Ishikawa (cell line): Measurements from ENCODE around the gene SDSL.
A peak's percentile ranks its signal among the peaks of the same experiment; 100 is the strongest.

Source experiments
- CEBPB ChIP-seq: IDR thresholded peaks from 2 replicates; pipeline ENCODE4 v1.6.1; 2012
- CREB1 ChIP-seq: IDR thresholded peaks from 2 replicates; pipeline ENCODE4 v1.6.1; 2012; ENCODE audit warnings: low read depth
- EGR1 ChIP-seq: IDR thresholded peaks from 2 replicates; pipeline ENCODE4 v1.6.1; 2012
- EP300 ChIP-seq: IDR thresholded peaks from 2 replicates; pipeline ENCODE4 v1.6.1; 2012; ENCODE audit warnings: borderline replicate concordance
- FOXM1 ChIP-seq: IDR thresholded peaks from 2 replicates; pipeline ENCODE4 v1.6.1; 2012; ENCODE audit warnings: low read depth, borderline replicate concordance
- MAX ChIP-seq: IDR thresholded peaks from 2 replicates; pipeline ENCODE4 v1.6.1; 2012
- NFIC ChIP-seq: IDR thresholded peaks from 2 replicates; pipeline ENCODE4 v1.6.1; 2012
- RAD21 ChIP-seq: IDR thresholded peaks from 2 replicates; pipeline ENCODE4 v1.6.1; 2012; ENCODE audit warnings: low read depth
- REST ChIP-seq: IDR thresholded peaks from 2 replicates; pipeline ENCODE4 v1.6.1; 2012; ENCODE audit warnings: low read depth, mild to moderate bottlenecking
- TAF1 ChIP-seq: IDR thresholded peaks from 2 replicates; pipeline ENCODE4 v1.6.1; 2012; ENCODE audit warnings: low read depth, mild to moderate bottlenecking
- TCF12 ChIP-seq: IDR thresholded peaks from 2 replicates; pipeline ENCODE4 v1.6.1; 2012; ENCODE audit warnings: low read depth
- TEAD4 ChIP-seq: IDR thresholded peaks from 2 replicates; pipeline ENCODE4 v1.6.1; 2012
- USF1 ChIP-seq: IDR thresholded peaks from 2 replicates; pipeline ENCODE4 v1.6.1; 2012
- YY1 ChIP-seq: IDR thresholded peaks from 2 replicates; pipeline ENCODE4 v1.6.1; 2012; ENCODE audit warnings: low read depth
- ZBTB7A ChIP-seq: IDR thresholded peaks from 2 replicates; pipeline ENCODE4 v1.6.1; 2012; ENCODE audit warnings: low read depth

The SDSL gene

GRCh38 chr12:113439606-113440030 is 17.4 kb downstream of the SDSL start:
- TF ChIP-seq YY1, result no peak
- TF ChIP-seq RAD21, result peak; percentile 73
- TF ChIP-seq TAF1, result no peak
- no peak for TF ChIP-seq EGR1

- TF ChIP-seq CEBPB (no peak), RAD21 (no peak), FOXM1 (no peak), USF1 (no peak), MAX (no peak), NFIC (no peak)
Observed at GRCh38 chr12:113440336-113440735, 18.2 kb downstream of the SDSL start.

GRCh38 chr12:113440947-113441782 is 19.0 kb downstream of the SDSL start:
- no peak for TF ChIP-seq NFIC
- no peak for TF ChIP-seq USF1
- TF ChIP-seq TCF12, result no peak

- TF ChIP-seq EGR1, result no peak
- TF ChIP-seq USF1, result 0 out of 2 replicates have a peak, but pooled peaks have one; percentile 28
Observed at GRCh38 chr12:113443030-113443539, 20.9 kb downstream of the SDSL start.

GRCh38 chr12:113445544-113446171 is 23.5 kb downstream of the SDSL start:
- TF ChIP-seq CEBPB, result no peak
- TF ChIP-seq MAX, result no peak
- TF ChIP-seq USF1, result no peak
- TF ChIP-seq RAD21, result no peak
- TF ChIP-seq CREB1, result no peak
- no peak for TF ChIP-seq NFIC
- TF ChIP-seq ZBTB7A, result no peak
- TF ChIP-seq TCF12, result no peak
- no peak for TF ChIP-seq YY1

GRCh38 chr12:113448873-113449272 is 26.7 kb downstream of the SDSL start:
- TF ChIP-seq TCF12 (no peak), FOXM1 (no peak), TEAD4 (no peak), RAD21 (no peak), CEBPB (no peak), YY1 (no peak), USF1 (no peak), REST (no peak), TAF1 (no peak), NFIC (no peak), MAX (no peak), EP300 (no peak), ZBTB7A (no peak), EGR1 (no peak), CREB1 (no peak)
